AG04450 (cell line): ENCODE results near the gene CREB5. TPM values are rescaled to one million over a fixed set of nuclear protein-coding genes. Genes with fewer than 3 reads are reported as not detected.

Source experiments
- CTCF ChIA-PET: fragments of 300-600, 350-600 bp; formaldehyde crosslinking; extraction: SDS; loops from one replicate; lab custom pipeline; 2022; ENCODE audit warnings: antibody characterized with exemption, inconsistent platforms; lab: Charles Lee
- POLR2A ChIA-PET: fragments of 350-600 bp; formaldehyde crosslinking; extraction: SDS; loops from one replicate; lab custom pipeline; 2021; ENCODE audit warnings: antibody characterized with exemption, inconsistent platforms; lab: Yijun Ruan, JAX
- DNase-seq: peaks from one replicate; pipeline ENCODE4 v3.0.0-alpha.2; 2011; ENCODE audit warnings: low read depth, low spot score
- H3K27ac ChIP-seq: one replicate; pipeline ENCODE4 v1.5.1; 2012; ENCODE audit warnings: low read depth, low read length, control low read depth
- H3K27me3 ChIP-seq: one replicate; pipeline ENCODE4 v1.6.0; 2012; ENCODE audit warnings: low read length; ENCODE audit not compliant: control insufficient read depth, insufficient read depth
- H3K4me3 ChIP-seq: 2 replicates; pipeline ENCODE4 v1.5.1; 2011; ENCODE audit warnings: mild to moderate bottlenecking, low read depth, low read length, control low read depth
- H3K9me3 ChIP-seq: 2 replicates; pipeline ENCODE4 v1.5.1; 2012; ENCODE audit warnings: low read length; ENCODE audit not compliant: control insufficient read depth, insufficient read depth
- CTCF ChIP-seq: IDR thresholded peaks from 2 replicates; pipeline ENCODE4 v1.5.1; 2011; ENCODE audit warnings: low read depth, low read length, control low read depth, inconsistent platforms
- polyA plus RNA-seq: library from polyadenylated mRNA; depleted of rRNA; stranded (reverse); fragments of >200 nt; gene quantifications from 2 replicates; pipeline ENCODE4 v1.2.3, GENCODE V29; 2011

CREB5 gene
- polyA plus RNA-seq, 1 experiment = 22.1 TPM

- Histone ChIP-seq H3K4me3 (no peak overlapping the region), H3K9me3 (no peaks in the 10 kb centered on the region), H3K27me3 (no peaks in the 10 kb centered on the region), H3K27ac (no peak overlapping the region)
- POLR2A ChIA-PET = no interaction called here
- no peak for DNase-seq
- TF ChIP-seq CTCF = no peak
- CTCF ChIA-PET = interaction anchor here (2.0 kb wide), 1 partner anchor 312 kb away, joined by 6 read pairs; no protein-coding TSS in a partner anchor
These were observed 289.9 kb downstream of the CREB5 start for GRCh38 chr7:28702171-28702570.

GRCh38 chr7:28703037-28703765 lies 290.9 kb downstream of the CREB5 start:
- CTCF ChIA-PET = no interaction called here
- POLR2A ChIA-PET = no interaction called here
- H3K9me3 ChIP-seq = no peaks in the 10 kb centered on the region
- no peak overlapping the region for H3K4me3 ChIP-seq
- H3K27me3 ChIP-seq = no peaks in the 10 kb centered on the region
- no peak for DNase-seq
- no peak overlapping the region for H3K27ac ChIP-seq
- no peak for TF ChIP-seq CTCF

GRCh38 chr7:28704706-28705105 lies 292.4 kb downstream of the CREB5 start:
- ChIA-PET POLR2A (no interaction called here), CTCF (no interaction called here)
- Histone ChIP-seq H3K9me3 (no peaks in the 10 kb centered on the region), H3K4me3 (no peak overlapping the region), H3K27ac (no peak overlapping the region), H3K27me3 (no peaks in the 10 kb centered on the region)
- TF ChIP-seq CTCF = no peak
- no peak for DNase-seq

- no peak for DNase-seq
- Histone ChIP-seq H3K4me3 (no peak overlapping the region), H3K9me3 (no peaks in the 10 kb centered on the region), H3K27ac (no peak overlapping the region), H3K27me3 (no peaks in the 10 kb centered on the region)
- CTCF ChIA-PET = interaction anchor here (0.7 kb wide), 1 partner anchor 111 kb away, joined by 4 read pairs; no protein-coding TSS in a partner anchor
- no peak for TF ChIP-seq CTCF
- POLR2A ChIA-PET = no interaction called here
These were observed 293.0 kb downstream of the CREB5 start for GRCh38 chr7:28705350-28705749.

- no peaks in the 10 kb centered on the region for H3K9me3 ChIP-seq
- H3K27ac ChIP-seq = no peak overlapping the region
- CTCF ChIA-PET = interaction anchor here (0.7 kb wide), 1 partner anchor 317 kb away, joined by 3 read pairs; no protein-coding TSS in a partner anchor
- H3K27me3 ChIP-seq = no peaks in the 10 kb centered on the region
- no peak for TF ChIP-seq CTCF
- no peak overlapping the region for H3K4me3 ChIP-seq
- DNase-seq = no peak
- POLR2A ChIA-PET = no interaction called here
These were observed 294.3 kb downstream of the CREB5 start for GRCh38 chr7:28706584-28706983.
